ENCODE results near the gene CMTM1. TPM values are rescaled to one million over a fixed set of nuclear protein-coding genes. Genes with fewer than 3 reads are reported as not detected.
"Not testable (repeated sequence)": the region's sequence is repeated elsewhere in the genome, so short reads cannot be mapped to it uniquely, and the experiment has no call there.

CMTM1 gene
- total RNA-seq, 1 experiment from 2014 or later, result 9.4 TPM

DNA sequence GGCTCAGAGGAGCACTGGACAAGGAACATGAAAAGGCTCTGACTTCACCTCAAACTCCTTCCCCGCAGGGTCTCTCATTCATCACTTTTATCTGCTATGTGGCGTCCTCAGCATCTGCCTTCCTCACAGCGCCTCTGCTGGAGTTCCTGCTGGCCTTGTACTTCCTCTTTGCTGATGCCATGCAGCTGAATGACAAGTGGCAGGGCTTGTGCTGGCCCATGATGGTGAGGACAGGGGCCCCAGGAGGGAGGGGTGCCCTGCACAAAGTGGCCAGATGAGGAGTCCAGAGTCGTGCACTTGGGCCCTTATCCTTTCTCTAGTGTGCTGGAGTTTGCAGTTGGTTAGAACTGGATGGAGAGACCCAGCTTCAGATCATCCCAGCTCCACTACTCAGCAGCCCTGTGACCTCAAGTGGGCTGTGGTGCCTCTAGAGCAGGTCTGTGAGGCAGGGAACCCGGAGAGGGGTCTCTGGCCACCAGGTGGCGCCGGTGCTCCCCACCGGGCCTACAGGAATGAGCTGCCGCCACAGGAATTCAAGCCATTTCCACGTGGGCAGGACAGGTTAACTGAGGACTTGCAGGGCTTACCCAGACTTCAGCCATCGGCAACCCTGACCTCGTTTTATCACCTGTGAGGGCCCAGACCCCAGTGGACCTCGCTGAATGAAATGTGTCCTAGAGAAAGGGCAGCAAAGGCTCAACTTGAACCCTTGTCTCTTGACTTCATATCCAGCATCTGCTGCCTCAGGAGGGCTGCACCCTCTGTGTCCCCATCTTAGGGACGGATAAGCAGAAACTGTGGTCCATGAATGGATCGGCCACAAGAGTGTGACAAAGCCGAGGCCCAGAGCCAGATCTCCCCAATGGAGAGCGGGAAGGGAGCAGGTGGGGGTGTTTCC, 42.3 kb downstream of the CMTM1 start:
- Histone ChIP-seq H4K20me1 (ENCODE audit: insufficient read depth) (0 out of 2 replicates have a peak, but pooled peaks cover 4% of the 10 kb centered on the region), H3K79me2 (ENCODE audit: low read depth) (no peaks in the 10 kb centered on the region), H3K9me2 (ENCODE audit: insufficient read depth) (no peaks in the 10 kb centered on the region), H3F3A (ENCODE audit: insufficient read depth, low read depth) (peaks cover 22% of the 10 kb centered on the region; the same call in 1 of the 2 replicates), H3K4me1 (replicated peaks; ENCODE audit: insufficient read depth) (peaks cover 14% of the 10 kb centered on the region), H3K27me3 (ENCODE audit: insufficient read depth, low read depth) (no peaks in the 10 kb centered on the region), H3K9me3 (ENCODE audit: insufficient read depth, low read depth) (no peaks in the 10 kb centered on the region), H3K4me2 (no peak overlapping the region), H3K36me3 (ENCODE audit: low read depth) (no peaks in the 10 kb centered on the region), H2AFZ (no peak overlapping the region), H3K4me3 (no peak overlapping the region), H3K27ac (no peak overlapping the region)
- no TSS peak for BruUV-seq (replicated peaks)
- ChIA-PET POLR2A (ENCODE audit: unreplicated experiment) (interaction anchor here (0.6 to 0.7 kb wide), 3 partner anchors 10 to 54 kb away, joined by 3 to 4 read pairs (median 3); no protein-coding TSS in a partner anchor), CTCF (interaction anchor here (0.6 to 1.3 kb wide), 15 partner anchors 10 to 272 kb away, joined by 3 to 15 read pairs (median 4); partner anchors contain the start of genes DYNC1LI2 and PDP2)
- no peak for TF ChIP-seq EZH2 (IDR thresholded peaks at IDR 0.05; ENCODE audit: low read depth)
- TF ChIP-seq, protein P1, sequence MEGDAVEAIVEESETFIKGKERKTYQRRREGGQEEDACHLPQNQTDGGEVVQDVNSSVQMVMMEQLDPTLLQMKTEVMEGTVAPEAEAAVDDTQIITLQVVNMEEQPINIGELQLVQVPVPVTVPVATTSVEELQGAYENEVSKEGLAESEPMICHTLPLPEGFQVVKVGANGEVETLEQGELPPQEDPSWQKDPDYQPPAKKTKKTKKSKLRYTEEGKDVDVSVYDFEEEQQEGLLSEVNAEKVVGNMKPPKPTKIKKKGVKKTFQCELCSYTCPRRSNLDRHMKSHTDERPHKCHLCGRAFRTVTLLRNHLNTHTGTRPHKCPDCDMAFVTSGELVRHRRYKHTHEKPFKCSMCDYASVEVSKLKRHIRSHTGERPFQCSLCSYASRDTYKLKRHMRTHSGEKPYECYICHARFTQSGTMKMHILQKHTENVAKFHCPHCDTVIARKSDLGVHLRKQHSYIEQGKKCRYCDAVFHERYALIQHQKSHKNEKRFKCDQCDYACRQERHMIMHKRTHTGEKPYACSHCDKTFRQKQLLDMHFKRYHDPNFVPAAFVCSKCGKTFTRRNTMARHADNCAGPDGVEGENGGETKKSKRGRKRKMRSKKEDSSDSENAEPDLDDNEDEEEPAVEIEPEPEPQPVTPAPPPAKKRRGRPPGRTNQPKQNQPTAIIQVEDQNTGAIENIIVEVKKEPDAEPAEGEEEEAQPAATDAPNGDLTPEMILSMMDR (conservative IDR thresholded peaks at IDR 0.05), result peak; percentile 92
- intact Hi-C loops (cut with micrococcal nuclease; ENCODE audit: unreplicated experiment), result loop anchor here (2.0 to 5.0 kb wide), 5 partner anchors 52 to 260 kb away; no protein-coding TSS in a partner anchor
- DNase-seq, result peak; percentile 78 to 90

DNA sequence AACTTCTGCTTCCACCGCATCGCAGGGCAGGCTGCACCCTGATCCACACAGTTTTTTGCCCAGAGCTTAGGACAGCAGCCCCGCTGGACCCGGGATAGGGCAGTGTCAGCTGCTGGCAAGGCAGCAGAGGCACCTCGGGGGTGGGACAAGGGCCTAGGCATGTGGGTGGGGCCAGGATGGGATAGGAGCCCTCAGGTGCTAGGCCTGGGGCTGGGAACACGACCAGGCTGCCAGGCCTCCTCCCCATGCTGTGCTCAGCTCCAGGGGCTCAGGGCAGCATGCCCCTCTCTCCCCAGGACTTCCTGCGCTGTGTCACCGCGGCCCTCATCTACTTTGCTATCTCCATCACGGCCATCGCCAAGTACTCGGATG, 42.9 kb downstream of the CMTM1 start:
- no peak overlapping the region for H2AFZ ChIP-seq
- peaks cover 10% of the 10 kb centered on the region for H3K4me1 ChIP-seq (replicated peaks; ENCODE audit: insufficient read depth)
- BruUV-seq (replicated peaks), result no TSS peak
- no peaks in the 10 kb centered on the region for H3K36me3 ChIP-seq (ENCODE audit: low read depth)
- ChIA-PET CTCF (interaction anchor here (0.6 to 1.3 kb wide), 12 partner anchors 9 to 270 kb away, joined by 3 to 15 read pairs (median 4); partner anchors contain the start of gene DYNC1LI2), POLR2A (ENCODE audit: unreplicated experiment) (interaction anchor here (0.6 to 0.7 kb wide), 2 partner anchors 10 to 51 kb away, joined by 3 read pairs; no protein-coding TSS in a partner anchor)
- no peaks in the 10 kb centered on the region for H3K79me2 ChIP-seq (ENCODE audit: low read depth)
- H4K20me1 ChIP-seq (ENCODE audit: insufficient read depth), result 0 out of 2 replicates have a peak, but pooled peaks cover 4% of the 10 kb centered on the region
- TF ChIP-seq, protein P1 (conservative IDR thresholded peaks at IDR 0.05), result no peak
- TF ChIP-seq EZH2 (IDR thresholded peaks at IDR 0.05; ENCODE audit: low read depth), result no peak
- no peaks in the 10 kb centered on the region for H3K27me3 ChIP-seq (ENCODE audit: insufficient read depth, low read depth)
- DNase-seq, result no peak
- peaks cover 18% of the 10 kb centered on the region; the same call in 1 of the 2 replicates for H3F3A ChIP-seq (ENCODE audit: insufficient read depth, low read depth)
- no peaks in the 10 kb centered on the region for H3K9me3 ChIP-seq (ENCODE audit: insufficient read depth, low read depth)
- intact Hi-C loops (cut with micrococcal nuclease; ENCODE audit: unreplicated experiment), result loop anchor here (2.0 to 5.0 kb wide), 5 partner anchors 52 to 260 kb away; no protein-coding TSS in a partner anchor
- no peaks in the 10 kb centered on the region for H3K9me2 ChIP-seq (ENCODE audit: insufficient read depth)
- no peak overlapping the region for H3K4me3 ChIP-seq
- H3K27ac ChIP-seq, result no peak overlapping the region
- no peak overlapping the region for H3K4me2 ChIP-seq

DNA sequence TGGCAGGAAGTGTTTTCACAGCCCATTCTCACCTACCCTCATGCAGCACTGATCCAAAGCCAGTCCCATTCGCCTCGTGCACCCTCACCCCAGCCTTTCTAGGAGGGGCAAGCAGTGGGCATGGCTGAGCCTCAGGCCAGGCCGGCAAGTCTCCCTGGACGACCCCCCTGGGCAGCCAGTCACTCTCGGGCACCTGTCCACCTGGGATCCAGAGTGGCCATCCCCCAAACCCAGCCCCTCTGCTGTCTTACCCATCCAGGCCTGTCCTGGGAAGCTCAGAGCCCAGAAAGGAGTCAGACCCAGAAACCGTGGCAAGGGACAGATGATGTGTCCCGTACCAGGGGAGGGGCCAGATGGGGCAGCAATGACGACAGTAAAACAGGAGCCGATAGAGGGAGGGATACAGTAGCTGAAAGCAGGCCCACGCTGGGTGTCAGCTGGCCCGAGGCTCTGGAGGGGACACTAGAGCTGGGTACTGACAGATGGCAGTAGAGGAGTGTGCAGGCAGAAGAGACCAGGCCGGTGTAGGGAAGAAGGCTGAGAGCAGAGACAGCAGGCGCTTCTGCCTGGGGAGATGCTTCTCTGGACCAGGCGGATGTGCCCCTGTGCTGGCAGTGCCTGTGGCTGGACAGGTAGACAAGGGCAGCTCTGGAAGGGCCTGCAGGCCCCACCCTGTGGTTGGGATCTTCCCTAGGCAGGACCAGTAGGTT, 44.0 kb downstream of the CMTM1 start:
- no peaks in the 10 kb centered on the region for H3K79me2 ChIP-seq (ENCODE audit: low read depth)
- no peak overlapping the region for H2AFZ ChIP-seq
- H3K4me2 ChIP-seq, result no peak overlapping the region
- POLR2A ChIA-PET (ENCODE audit: unreplicated experiment), result no interaction called here
- H3K4me1 ChIP-seq (replicated peaks; ENCODE audit: insufficient read depth), result peaks cover 8% of the 10 kb centered on the region
- intact Hi-C loops (cut with micrococcal nuclease; ENCODE audit: unreplicated experiment), result no loop called here
- no peak overlapping the region for H3K27ac ChIP-seq
- no peaks in the 10 kb centered on the region for H3K9me2 ChIP-seq (ENCODE audit: insufficient read depth)
- no peaks in the 10 kb centered on the region for H3K9me3 ChIP-seq (ENCODE audit: insufficient read depth, low read depth)
- H3K4me3 ChIP-seq, result no peak overlapping the region
- TF ChIP-seq, protein P1 (conservative IDR thresholded peaks at IDR 0.05), result no peak
- TF ChIP-seq EZH2 (IDR thresholded peaks at IDR 0.05; ENCODE audit: low read depth), result no peak
- H3K27me3 ChIP-seq (ENCODE audit: insufficient read depth, low read depth), result no peaks in the 10 kb centered on the region
- no peak for DNase-seq
- CTCF ChIA-PET, result no interaction called here
- H3F3A ChIP-seq (ENCODE audit: insufficient read depth, low read depth), result peaks cover 23% of the 10 kb centered on the region; the same call in 1 of the 2 replicates
- 0 out of 2 replicates have a peak, but pooled peaks cover 4% of the 10 kb centered on the region for H4K20me1 ChIP-seq (ENCODE audit: insufficient read depth)
- BruUV-seq (replicated peaks), result no TSS peak
- H3K36me3 ChIP-seq (ENCODE audit: low read depth), result no peaks in the 10 kb centered on the region

DNA sequence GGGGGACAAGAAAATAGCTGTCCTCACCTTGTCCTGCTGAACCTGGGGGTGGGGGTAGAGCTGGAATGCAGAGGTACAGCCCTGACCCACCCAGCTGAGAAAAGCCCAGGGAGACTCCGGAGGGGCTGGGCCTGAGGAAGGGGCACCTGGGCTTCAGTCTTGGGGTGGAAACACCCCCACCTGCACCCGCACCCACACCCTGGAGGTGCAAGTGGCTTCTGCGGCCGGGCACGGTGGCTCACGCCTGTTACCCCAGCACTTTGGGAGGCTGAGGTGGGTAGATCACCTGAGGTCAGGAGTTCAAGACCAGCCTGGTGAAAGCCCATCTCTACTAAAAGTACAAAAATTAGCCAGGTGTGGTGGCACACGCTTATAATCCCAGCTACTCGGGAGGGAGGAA, 45.7 kb downstream of the CMTM1 start:
- CTCF ChIA-PET, result interaction anchor here (1.0 kb wide), 1 partner anchor 113 kb away, joined by 4 read pairs; no protein-coding TSS in a partner anchor
- H3K9me2 ChIP-seq (ENCODE audit: insufficient read depth); H4K20me1 ChIP-seq (ENCODE audit: insufficient read depth); H3K9me3 ChIP-seq (ENCODE audit: insufficient read depth, low read depth); POLR2A ChIA-PET (ENCODE audit: unreplicated experiment); H3K4me3 ChIP-seq; H3K27ac ChIP-seq; BruUV-seq (replicated peaks); H3K36me3 ChIP-seq (ENCODE audit: low read depth); H3K79me2 ChIP-seq (ENCODE audit: low read depth); DNase-seq; H3K4me1 ChIP-seq (replicated peaks; ENCODE audit: insufficient read depth); H3K27me3 ChIP-seq (ENCODE audit: insufficient read depth, low read depth); H2AFZ ChIP-seq; intact Hi-C loops (cut with micrococcal nuclease; ENCODE audit: unreplicated experiment); H3K4me2 ChIP-seq: not testable (repeated sequence)
- peaks cover 16% of the 10 kb centered on the region; the same call in 1 of the 2 replicates for H3F3A ChIP-seq (ENCODE audit: insufficient read depth, low read depth)
